CD8-positive, alpha-beta memory T cell (primary cell): Measurements from ENCODE around the gene FAP. TPM values are rescaled to one million over a fixed set of nuclear protein-coding genes. Genes with fewer than 3 reads are reported as not detected.
A peak's percentile ranks its signal among the peaks of the same experiment; 100 is the strongest.

ENCODE experiments used
- CTCF ChIA-PET: fragments of 350-600 bp; sonication (Branson Sonifier 250); formaldehyde crosslinking; loops from one replicate; lab custom pipeline; 2021; ENCODE audit warnings: antibody characterized with exemption; lab: Charles Lee
- POLR2A ChIA-PET: fragments of 350-600 bp; sonication (Branson Sonifier 250); formaldehyde crosslinking; loops from one replicate; lab custom pipeline; 2021; ENCODE audit warnings: antibody characterized with exemption; lab: Charles Lee
- DNase-seq, 5 donors: peaks; one replicate each; pipeline versions ENCODE4 v3.0.0 to v3.0.0-alpha.2; 2020 to 2022; ENCODE audit warnings: mixed read lengths in 1 of 5
- H3K27ac ChIP-seq: one replicate; pipeline ENCODE4 v1.7.0; 2013; ENCODE audit warnings: low read depth, mild to moderate bottlenecking, low read length, moderate library complexity
- H3K27me3 ChIP-seq: 2 replicates; pipeline ENCODE4 v1.7.0; 2013; ENCODE audit warnings: low read length, mild to moderate bottlenecking; ENCODE audit not compliant: insufficient read depth, poor library complexity, severe bottlenecking
- H3K36me3 ChIP-seq: 2 replicates; pipeline ENCODE4 v1.7.0; 2013; ENCODE audit warnings: mild to moderate bottlenecking, low read length, moderate library complexity; ENCODE audit not compliant: insufficient read depth
- H3K4me1 ChIP-seq: 2 replicates; pipeline ENCODE4 v1.7.0; 2013; ENCODE audit warnings: mild to moderate bottlenecking, low read length, moderate library complexity; ENCODE audit not compliant: insufficient read depth
- H3K4me3 ChIP-seq: 2 replicates; pipeline ENCODE4 v1.7.0; 2013; ENCODE audit warnings: mild to moderate bottlenecking, low read length
- H3K9me3 ChIP-seq: 2 replicates; pipeline ENCODE4 v1.7.0; 2013; ENCODE audit warnings: mild to moderate bottlenecking, low read length
- H3K27ac Mint-ChIP-seq, 8 donors: one replicate each; pipeline ENCODE4 v1.8.0; 2020 to 2021; ENCODE audit warnings: mixed read lengths in 8 of 8, mild to moderate bottlenecking in 6 of 8, inconsistent platforms in 3 of 8, moderate library complexity in 3 of 8
- H3K27me3 Mint-ChIP-seq, 2 donors: one replicate each; pipeline ENCODE4 v1.8.0; 2020 to 2021; ENCODE audit warnings: mixed read lengths in 2 of 2, mild to moderate bottlenecking in 1 of 2, moderate library complexity in 1 of 2
- H3K36me3 Mint-ChIP-seq, 3 donors: one replicate each; pipeline ENCODE4 v1.8.0; 2020 to 2021; ENCODE audit warnings: mixed read lengths in 3 of 3, inconsistent platforms in 1 of 3, mild to moderate bottlenecking in 1 of 3
- H3K4me1 Mint-ChIP-seq, 3 donors: one replicate each; pipeline ENCODE4 v1.8.0; 2020 to 2021; ENCODE audit warnings: mixed read lengths in 3 of 3, inconsistent platforms in 1 of 3, mild to moderate bottlenecking in 1 of 3
- H3K4me3 Mint-ChIP-seq, 7 donors: one replicate each; pipeline ENCODE4 v1.8.0; 2020 to 2021; ENCODE audit warnings: mixed read lengths in 7 of 7, mild to moderate bottlenecking in 6 of 7, moderate library complexity in 4 of 7, inconsistent platforms in 2 of 7
- H3K9me3 Mint-ChIP-seq, 5 donors: one replicate each; pipeline ENCODE4 v1.8.0; 2020 to 2022; ENCODE audit warnings: mixed read lengths in 5 of 5, mild to moderate bottlenecking in 3 of 5, moderate library complexity in 2 of 5, inconsistent platforms in 1 of 5
- polyA plus RNA-seq: library from polyadenylated mRNA; unstranded; fragments of 300-500 nt; fragmentation: Illumina TruSeq; gene quantifications from one replicate; pipeline ENCODE4 v1.2.3, GENCODE V29; 2021
- total RNA-seq, 2 experiments: library from RNA; stranded (reverse); gene quantifications; one replicate each; pipeline ENCODE4 v1.2.3, GENCODE V29; 2021

Gene FAP
- total and polyA plus RNA-seq, 3 experiments from 2014 or later, result not detected

GRCh38 chr2:162159446-162159845, 83.8 kb downstream of the FAP start:
- Mint-ChIP-seq H3K27ac (no peak overlapping the region), H3K4me3 (no peak overlapping the region)
- CTCF ChIA-PET, result no interaction called here

GRCh38 chr2:162156149-162156548, 87.1 kb downstream of the FAP start:
- no peak overlapping the region for H3K27ac ChIP-seq
- H3K4me3 Mint-ChIP-seq, result no peak overlapping the region
- no peak overlapping the region for H3K4me3 ChIP-seq
- ChIA-PET CTCF (no interaction called here), POLR2A (no interaction called here)
- no peaks in the 10 kb centered on the region for H3K36me3 Mint-ChIP-seq
- no peaks in the 10 kb centered on the region for H3K27me3 ChIP-seq
- no peak overlapping the region for H3K27ac Mint-ChIP-seq
- DNase-seq, result no peak
- no peaks in the 10 kb centered on the region for H3K9me3 Mint-ChIP-seq
- H3K36me3 ChIP-seq, result no peaks in the 10 kb centered on the region
- H3K27me3 Mint-ChIP-seq, result peaks cover 5 to 35% of the 10 kb centered on the region in 2 donors
- peaks cover 4 to 7% (median 5%) of the 10 kb centered on the region in 3 donors for H3K4me1 Mint-ChIP-seq
- no peaks in the 10 kb centered on the region for H3K4me1 ChIP-seq
- H3K9me3 ChIP-seq, result no peaks in the 10 kb centered on the region

More at GRCh38 chr2:162159446-162159845, 83.8 kb downstream of the FAP start:
- POLR2A ChIA-PET, result no interaction called here
- Mint-ChIP-seq H3K27me3 (peaks cover 12 to 33% of the 10 kb centered on the region in 2 donors), H3K9me3 (no peaks in the 10 kb centered on the region), H3K4me1 (no peaks in the 10 kb centered on the region), H3K36me3 (no peaks in the 10 kb centered on the region)
- H3K4me1 ChIP-seq, result no peaks in the 10 kb centered on the region
- H3K4me3 ChIP-seq, result no peak overlapping the region
- no peaks in the 10 kb centered on the region for H3K36me3 ChIP-seq
- H3K27ac ChIP-seq, result no peak overlapping the region
- H3K9me3 ChIP-seq, result no peaks in the 10 kb centered on the region
- no peak for DNase-seq
- no peaks in the 10 kb centered on the region for H3K27me3 ChIP-seq

GRCh38 chr2:162155093-162155492, 88.2 kb downstream of the FAP start:
- no peak overlapping the region for H3K27ac Mint-ChIP-seq
- H3K9me3 Mint-ChIP-seq, result no peaks in the 10 kb centered on the region

GRCh38 chr2:162153608-162154224, 89.5 kb downstream of the FAP start:
- Mint-ChIP-seq H3K4me1 (peaks cover 4 to 7% (median 5%) of the 10 kb centered on the region in 3 donors), H3K36me3 (no peaks in the 10 kb centered on the region), H3K4me3 (peak overlapping the region in 6 of 7 donors; percentile 4 to 30 (median 16)), H3K27me3 (peaks cover 7 to 30% of the 10 kb centered on the region in 2 donors), H3K9me3 (no peaks in the 10 kb centered on the region), H3K27ac (no peak overlapping the region)
- Histone ChIP-seq H3K36me3 (no peaks in the 10 kb centered on the region), H3K27ac (no peak overlapping the region), H3K4me3 (no peak overlapping the region), H3K27me3 (no peaks in the 10 kb centered on the region), H3K4me1 (no peaks in the 10 kb centered on the region), H3K9me3 (no peaks in the 10 kb centered on the region)
- POLR2A ChIA-PET, result no interaction called here
- peak; percentile 9 to 63 (median 32) for DNase-seq
- CTCF ChIA-PET, result interaction anchor here (0.6 to 1.5 kb wide), 7 partner anchors 9 to 145 kb away, joined by 3 to 10 read pairs (median 4); no protein-coding TSS in a partner anchor

More at GRCh38 chr2:162155093-162155492, 88.2 kb downstream of the FAP start:
- no peak for DNase-seq
- Histone ChIP-seq H3K27ac (no peak overlapping the region), H3K36me3 (no peaks in the 10 kb centered on the region), H3K9me3 (no peaks in the 10 kb centered on the region), H3K27me3 (no peaks in the 10 kb centered on the region), H3K4me3 (no peak overlapping the region), H3K4me1 (no peaks in the 10 kb centered on the region)
- no peaks in the 10 kb centered on the region for H3K36me3 Mint-ChIP-seq
- POLR2A ChIA-PET, result no interaction called here
- H3K4me1 Mint-ChIP-seq, result peaks cover 4 to 7% (median 5%) of the 10 kb centered on the region in 3 donors
- H3K27me3 Mint-ChIP-seq, result peaks cover 7 to 33% of the 10 kb centered on the region in 2 donors
- CTCF ChIA-PET, result no interaction called here
- no peak overlapping the region for H3K4me3 Mint-ChIP-seq

GRCh38 chr2:162152147-162152546, 91.1 kb downstream of the FAP start, which contains the start of gene GCG:
Gene GCG (minus strand): TSS chr2:162152247. CDS start chr2:162149178, 3,069 bp downstream.
- H3K27ac ChIP-seq, result no peak within 1 kb of the TSS
- no peaks in the 10 kb centered on the region for H3K4me1 ChIP-seq
- no peaks in the 10 kb centered on the region for H3K9me3 ChIP-seq
- ChIA-PET POLR2A (no interaction called here), CTCF (no interaction called here)
- Mint-ChIP-seq H3K9me3 (no peaks in the 10 kb centered on the region), H3K4me1 (peaks cover 4 to 7% (median 5%) of the 10 kb centered on the region in 3 donors), H3K27ac (no peak within 1 kb of the TSS), H3K4me3 (no peak within 1 kb of the TSS), H3K36me3 (no peaks in the 10 kb centered on the region), H3K27me3 (peaks cover 14 to 44% of the 10 kb centered on the region in 2 donors)
- H3K36me3 ChIP-seq, result no peaks in the 10 kb centered on the region
- DNase-seq, result no peak
- H3K4me3 ChIP-seq, result no peak within 1 kb of the TSS
- H3K27me3 ChIP-seq, result no peaks in the 10 kb centered on the region

GRCh38 chr2:162149940-162150339, 93.3 kb downstream of the FAP start:
- no peak overlapping the region for H3K27ac Mint-ChIP-seq
- peaks cover 5% of the 10 kb centered on the region for H3K27me3 ChIP-seq
- no peak overlapping the region for H3K27ac ChIP-seq
- H3K4me1 Mint-ChIP-seq, result peaks cover 4 to 7% (median 5%) of the 10 kb centered on the region in 3 donors
- H3K27me3 Mint-ChIP-seq, result peaks cover 14 to 56% of the 10 kb centered on the region in 2 donors
- H3K36me3 ChIP-seq, result no peaks in the 10 kb centered on the region
- no peaks in the 10 kb centered on the region for H3K4me1 ChIP-seq
- H3K9me3 ChIP-seq, result no peaks in the 10 kb centered on the region
- CTCF ChIA-PET, result no interaction called here
- no peak overlapping the region for H3K4me3 Mint-ChIP-seq
- no peaks in the 10 kb centered on the region for H3K36me3 Mint-ChIP-seq
- no peak for DNase-seq
- POLR2A ChIA-PET, result no interaction called here
- H3K9me3 Mint-ChIP-seq, result no peaks in the 10 kb centered on the region
- no peak overlapping the region for H3K4me3 ChIP-seq

GRCh38 chr2:162149466-162149865, 93.8 kb downstream of the FAP start:
- Mint-ChIP-seq H3K27me3 (peaks cover 13 to 52% of the 10 kb centered on the region in 2 donors), H3K4me1 (peaks cover 4 to 7% (median 5%) of the 10 kb centered on the region in 3 donors), H3K9me3 (no peaks in the 10 kb centered on the region), H3K27ac (no peak overlapping the region), H3K4me3 (no peak overlapping the region), H3K36me3 (no peaks in the 10 kb centered on the region)
- ChIA-PET CTCF (no interaction called here), POLR2A (no interaction called here)
- Histone ChIP-seq H3K4me3 (no peak overlapping the region), H3K27ac (no peak overlapping the region), H3K36me3 (no peaks in the 10 kb centered on the region), H3K4me1 (no peaks in the 10 kb centered on the region), H3K27me3 (peaks cover 5% of the 10 kb centered on the region), H3K9me3 (no peaks in the 10 kb centered on the region)
- DNase-seq, result no peak

GRCh38 chr2:162148956-162149355, 94.3 kb downstream of the FAP start:
- no peak overlapping the region for H3K27ac ChIP-seq
- ChIA-PET CTCF (no interaction called here), POLR2A (no interaction called here)
- no peak overlapping the region for H3K4me3 ChIP-seq
- DNase-seq, result no peak
- Mint-ChIP-seq H3K4me1 (peaks cover 2 to 4% (median 3%) of the 10 kb centered on the region in 3 donors), H3K27me3 (peaks cover 13 to 52% of the 10 kb centered on the region in 2 donors), H3K9me3 (no peaks in the 10 kb centered on the region), H3K36me3 (no peaks in the 10 kb centered on the region), H3K27ac (no peak overlapping the region), H3K4me3 (no peak overlapping the region)
- no peaks in the 10 kb centered on the region for H3K9me3 ChIP-seq
- H3K27me3 ChIP-seq, result peaks cover 5% of the 10 kb centered on the region
- no peaks in the 10 kb centered on the region for H3K4me1 ChIP-seq
- H3K36me3 ChIP-seq, result no peaks in the 10 kb centered on the region
